Fibroblast of lung (primary cell): ENCODE results near the gene TEX30. TPM values are rescaled to one million over a fixed set of nuclear protein-coding genes. Genes with fewer than 3 reads are reported as not detected.

ENCODE experiments used
- DNase-seq, 2 donors: peaks; one replicate each; pipeline versions ENCODE4 v3.0.0 to v3.0.0-alpha.2; 2010; ENCODE audit warnings: low read depth in 2 of 2
- H2AFZ ChIP-seq: 2 replicates; pipeline ENCODE4 v1.5.1; 2012; ENCODE audit warnings: low read length, control low read depth, inconsistent platforms
- H3K27ac ChIP-seq: 2 replicates; pipeline ENCODE4 v1.5.1; 2011; ENCODE audit warnings: low read length, control low read depth; ENCODE audit not compliant: insufficient read depth
- H3K27me3 ChIP-seq: 2 replicates; pipeline ENCODE4 v1.5.1; 2011; ENCODE audit warnings: mild to moderate bottlenecking, low read length; ENCODE audit not compliant: control insufficient read depth, insufficient read depth
- H3K36me3 ChIP-seq: 2 replicates; pipeline ENCODE4 v1.5.1; 2011; ENCODE audit warnings: low read length; ENCODE audit not compliant: control insufficient read depth, insufficient read depth
- H3K4me1 ChIP-seq: 2 replicates; pipeline ENCODE4 v1.5.1; 2011; ENCODE audit warnings: low read length; ENCODE audit not compliant: control insufficient read depth, insufficient read depth; ENCODE audit errors: extremely low read depth
- H3K4me2 ChIP-seq: 2 replicates; pipeline ENCODE4 v1.5.1; 2011; ENCODE audit warnings: low read length, control low read depth; ENCODE audit not compliant: insufficient read depth; ENCODE audit errors: extremely low read depth
- H3K4me3 ChIP-seq, 4 experiments: fragments of 200-600 bp in 1 of 4; sonication (generic) in 1 of 4; replicated peaks in 1 of 4; 2 replicates each; pipeline ENCODE4 v1.5.1; 2011 to 2016; ENCODE audit warnings: low read length in 4 of 4, low read depth in 3 of 4, mild to moderate bottlenecking in 3 of 4, control low read depth in 2 of 4, inconsistent platforms in 1 of 4, mixed read lengths in 1 of 4; ENCODE audit not compliant: insufficient read depth in 1 of 4; ENCODE audit errors: control extremely low read depth in 1 of 4
- H3K79me2 ChIP-seq: 2 replicates; pipeline ENCODE4 v1.5.1; 2012; ENCODE audit warnings: mild to moderate bottlenecking, low read length, inconsistent platforms; ENCODE audit not compliant: control insufficient read depth, insufficient read depth
- H3K9ac ChIP-seq: 2 replicates; pipeline ENCODE4 v1.5.1; 2011; ENCODE audit warnings: mild to moderate bottlenecking, low read length, control low read depth; ENCODE audit not compliant: insufficient read depth
- H3K9me3 ChIP-seq: 2 replicates; pipeline ENCODE4 v1.5.1; 2012; ENCODE audit warnings: low read depth, low read length; ENCODE audit not compliant: control insufficient read depth, insufficient read depth
- H4K20me1 ChIP-seq: 2 replicates; pipeline ENCODE4 v1.5.1; 2011; ENCODE audit warnings: low read length; ENCODE audit not compliant: control insufficient read depth, insufficient read depth; ENCODE audit errors: extremely low read depth
- EZH2 ChIP-seq: IDR thresholded peaks from 2 replicates; pipeline ENCODE4 v1.5.1; 2012; ENCODE audit warnings: low read length, control low read depth, mild to moderate bottlenecking; ENCODE audit errors: missing control alignments
- polyA plus RNA-seq, 2 donors: library from polyadenylated mRNA; depleted of rRNA in 1 of 2; stranded (reverse) in 1 of 2; unstranded in 1 of 2; fragments of >200 nt; gene quantifications; 2 replicates each; pipeline ENCODE4 v1.2.1, GENCODE V29; 2011 to 2012; ENCODE audit warnings: missing spikeins in 1 of 2
- total RNA-seq: library from RNA; depleted of rRNA; stranded (reverse); fragments of >200 nt; gene quantifications from 2 replicates; pipeline ENCODE4 v1.2.1, GENCODE V29; 2014
- TF ChIP-seq, protein P1 (sequence below), 2 donors: IDR thresholded peaks in 1 of 2; conservative IDR thresholded peaks in 1 of 2; 1 replicate in 1 of 2; 2 replicates in 1 of 2; pipeline ENCODE4 v1.5.1; 2011 to 2012; ENCODE audit warnings: low read length in 2 of 2, control low read depth in 1 of 2, inconsistent platforms in 1 of 2, low read depth in 1 of 2, mild to moderate bottlenecking in 1 of 2

Gene TEX30
- total and polyA plus RNA-seq, 2 donors (not counting 1 experiment from before 2014, with no cell fraction given) = 11.9 to 12.7 TPM

DNA sequence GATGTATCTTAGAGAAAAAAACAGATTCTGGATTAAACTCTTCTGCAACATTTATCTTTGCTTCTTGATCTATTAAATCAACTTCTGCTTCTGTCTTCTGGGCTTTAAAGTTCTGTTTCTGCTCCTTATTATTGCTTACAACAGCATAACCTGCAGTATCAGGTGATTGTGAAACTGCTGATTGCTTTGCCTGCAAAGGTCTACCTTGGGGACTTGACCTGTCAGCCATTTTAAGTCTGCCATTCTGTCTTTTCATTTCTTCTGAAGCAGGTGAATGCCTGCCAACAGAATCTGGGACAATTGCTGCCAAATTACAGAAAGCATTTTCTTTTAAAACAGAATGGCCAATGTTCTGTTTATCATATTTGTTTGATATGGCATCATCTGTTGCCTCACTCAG is 31.1 kb downstream of the TEX30 start:
- no peaks in the 10 kb centered on the region for H4K20me1 ChIP-seq
- H3K36me3 ChIP-seq = no peaks in the 10 kb centered on the region
- H3K27ac ChIP-seq = no peak overlapping the region

DNA sequence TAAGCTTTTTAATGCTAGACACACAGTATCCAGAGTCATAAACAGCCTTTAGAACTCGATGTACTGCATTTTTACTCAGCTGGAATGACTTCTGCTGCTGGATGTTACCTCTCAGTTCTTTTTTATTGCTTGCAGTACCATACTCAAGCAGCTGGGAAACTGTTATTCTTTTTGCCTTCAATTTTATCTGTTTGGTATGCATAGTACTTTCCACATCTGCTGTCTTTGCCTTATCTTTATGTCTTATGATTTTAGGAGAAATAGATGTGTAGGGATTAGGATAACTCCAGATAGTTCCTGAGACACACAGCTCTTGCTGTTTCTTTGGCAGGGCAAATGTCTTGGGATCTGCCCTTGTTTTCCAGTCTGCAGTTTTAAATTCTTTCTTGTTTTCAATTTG is 31.5 kb downstream of the TEX30 start:
- Histone ChIP-seq H3K4me1 (no peaks in the 10 kb centered on the region), H4K20me1 (no peaks in the 10 kb centered on the region), H3K36me3 (no peaks in the 10 kb centered on the region), H3K9ac (no peak overlapping the region), H3K27ac (no peak overlapping the region), H3K79me2 (no peaks in the 10 kb centered on the region), H2AFZ (no peak overlapping the region), H3K27me3 (peaks cover 11% of the 10 kb centered on the region), H3K4me3 (no peak overlapping the region), H3K9me3 (no peaks in the 10 kb centered on the region), H3K4me2 (no peak overlapping the region)
- TF ChIP-seq, protein P1, sequence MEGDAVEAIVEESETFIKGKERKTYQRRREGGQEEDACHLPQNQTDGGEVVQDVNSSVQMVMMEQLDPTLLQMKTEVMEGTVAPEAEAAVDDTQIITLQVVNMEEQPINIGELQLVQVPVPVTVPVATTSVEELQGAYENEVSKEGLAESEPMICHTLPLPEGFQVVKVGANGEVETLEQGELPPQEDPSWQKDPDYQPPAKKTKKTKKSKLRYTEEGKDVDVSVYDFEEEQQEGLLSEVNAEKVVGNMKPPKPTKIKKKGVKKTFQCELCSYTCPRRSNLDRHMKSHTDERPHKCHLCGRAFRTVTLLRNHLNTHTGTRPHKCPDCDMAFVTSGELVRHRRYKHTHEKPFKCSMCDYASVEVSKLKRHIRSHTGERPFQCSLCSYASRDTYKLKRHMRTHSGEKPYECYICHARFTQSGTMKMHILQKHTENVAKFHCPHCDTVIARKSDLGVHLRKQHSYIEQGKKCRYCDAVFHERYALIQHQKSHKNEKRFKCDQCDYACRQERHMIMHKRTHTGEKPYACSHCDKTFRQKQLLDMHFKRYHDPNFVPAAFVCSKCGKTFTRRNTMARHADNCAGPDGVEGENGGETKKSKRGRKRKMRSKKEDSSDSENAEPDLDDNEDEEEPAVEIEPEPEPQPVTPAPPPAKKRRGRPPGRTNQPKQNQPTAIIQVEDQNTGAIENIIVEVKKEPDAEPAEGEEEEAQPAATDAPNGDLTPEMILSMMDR (conservative IDR thresholded peaks at IDR 0.05 in 1 of 2, IDR thresholded peaks at IDR 0.05 in 1 of 2; ENCODE audit: low read depth in 1 of 2, low read length in 2 of 2) = no peak
- TF ChIP-seq EZH2 = no peak
- no peak for DNase-seq

More for the DNA sequence above, 31.1 kb downstream of the TEX30 start:
- TF ChIP-seq, protein P1 (conservative IDR thresholded peaks at IDR 0.05 in 1 of 2, IDR thresholded peaks at IDR 0.05 in 1 of 2; ENCODE audit: low read depth in 1 of 2, low read length in 2 of 2) = no peak
- TF ChIP-seq EZH2 = no peak
- Histone ChIP-seq H3K9ac (no peak overlapping the region), H2AFZ (no peak overlapping the region), H3K4me2 (no peak overlapping the region), H3K4me3 (no peak overlapping the region), H3K4me1 (no peaks in the 10 kb centered on the region), H3K9me3 (no peaks in the 10 kb centered on the region), H3K27me3 (peaks cover 11% of the 10 kb centered on the region), H3K79me2 (no peaks in the 10 kb centered on the region)
- no peak for DNase-seq

DNA sequence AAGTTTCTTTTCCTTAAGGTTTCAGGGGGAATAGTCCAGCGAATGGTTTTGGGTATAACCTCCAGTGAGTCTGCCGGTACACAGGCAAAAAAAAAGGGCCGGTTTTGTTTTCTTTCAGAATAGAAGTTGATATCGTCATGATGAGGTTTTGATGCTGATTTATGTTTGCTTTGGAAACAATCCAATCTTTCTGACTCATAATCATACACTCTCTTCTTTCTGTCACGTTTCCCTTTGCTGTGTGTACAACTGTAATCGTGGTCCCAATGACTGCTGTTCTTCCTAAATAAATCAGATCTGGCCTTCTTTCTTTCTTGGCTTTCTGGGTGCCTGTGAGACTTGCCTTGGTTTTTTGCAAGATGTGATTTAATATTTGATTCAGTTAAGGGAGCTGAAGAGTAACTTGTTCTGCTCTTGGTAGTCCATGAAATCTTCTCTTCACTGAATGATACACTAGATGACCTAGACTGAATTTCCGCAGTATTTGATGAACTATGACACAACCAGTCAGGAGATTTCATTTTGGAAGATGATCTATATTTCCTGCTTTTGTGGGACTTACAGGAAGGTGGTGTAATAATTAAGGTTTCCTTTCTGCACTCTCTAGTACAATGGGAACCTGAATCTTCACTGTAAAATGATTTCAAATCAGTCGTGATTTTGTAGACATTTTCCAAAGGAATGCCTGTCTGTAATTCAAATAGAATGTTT is 43.9 kb downstream of the TEX30 start:
- TF ChIP-seq EZH2 = no peak
- Histone ChIP-seq H3K4me1 (no peaks in the 10 kb centered on the region), H3K27ac (no peak overlapping the region), H3K9ac (no peak overlapping the region), H3K36me3 (no peaks in the 10 kb centered on the region), H3K9me3 (no peaks in the 10 kb centered on the region), H4K20me1 (no peaks in the 10 kb centered on the region), H3K4me3 (peak overlapping the region; percentile 2 to 27 (median 14)), H3K79me2 (no peaks in the 10 kb centered on the region), H2AFZ (no peak overlapping the region), H3K27me3 (no peaks in the 10 kb centered on the region), H3K4me2 (peak overlapping the region; percentile 67)
- DNase-seq = peak; percentile 67 to 92
